IPS-NIHi11 (cell line): Measurements from ENCODE around the gene DCUN1D3.
"Not testable (repeated sequence)": the region's sequence is repeated elsewhere in the genome, so short reads cannot be mapped to it uniquely, and the experiment has no call there.

Experiments
- DNase-seq: peaks from one replicate; pipeline ENCODE4 v3.0.0; 2012; ENCODE audit warnings: mixed read lengths, low spot score

DCUN1D3 gene

GRCh38 chr16:20822521-20823325, 77.4 kb downstream of the DCUN1D3 start:
- no peak for DNase-seq

GRCh38 chr16:20821682-20822081, 78.5 kb downstream of the DCUN1D3 start:
- no peak for DNase-seq

- no peak for DNase-seq
Measured at GRCh38 chr16:20818929-20819585, 81.1 kb downstream of the DCUN1D3 start.

GRCh38 chr16:20814784-20815183, 85.4 kb downstream of the DCUN1D3 start:
- DNase-seq, result no peak

GRCh38 chr16:20812510-20812909, 87.6 kb downstream of the DCUN1D3 start:
- DNase-seq, result no peak

GRCh38 chr16:20811889-20812439, 88.2 kb downstream of the DCUN1D3 start:
- DNase-seq, result no peak

GRCh38 chr16:20807862-20808261, 92.3 kb downstream of the DCUN1D3 start:
- no peak for DNase-seq

GRCh38 chr16:20806168-20807050, 93.7 kb downstream of the DCUN1D3 start, which contains the start of the genes ERI2 and REXO5:
TSS of gene ERI2 (minus strand) at chr16:20806472. CDS start at chr16:20806430, 42 bp downstream.
TSS of gene REXO5 (plus strand) at chr16:20806527. CDS start at chr16:20806954, 427 bp downstream.
- peak; percentile 91 for DNase-seq

- DNase-seq, result not testable (repeated sequence)
Measured at GRCh38 chr16:20805684-20806167, 94.4 kb downstream of the DCUN1D3 start.
